Activated CD4-positive, alpha-beta T cell treated with anti-CD3 and anti-CD28 coated beads, Interleukin-10, Interleukin-2, amounts not matched to agents 100 ng/mL and 50 ng/mL, durations not matched to agents 16 hours and 8 hours (primary cell): ENCODE measurements around the gene GLRB.
"Not testable (repeated sequence)": the region's sequence is repeated elsewhere in the genome, so short reads cannot be mapped to it uniquely, and the experiment has no call there.

Source experiments
- DNase-seq: peaks from one replicate; pipeline ENCODE4 v3.0.0-alpha.2; 2020

The GLRB gene

GRCh38 chr4:157141976-157142375 lies 66.0 kb downstream of the GLRB start:
- DNase-seq = no peak

- no peak for DNase-seq
Measured at GRCh38 chr4:157143369-157143768, 67.4 kb downstream of the GLRB start.

- DNase-seq = no peak
Measured at GRCh38 chr4:157151711-157152110, 75.8 kb downstream of the GLRB start.

GRCh38 chr4:157165935-157166610 lies 90.1 kb downstream of the GLRB start:
- no peak for DNase-seq

GRCh38 chr4:157170321-157170720 lies 94.4 kb downstream of the GLRB start:
- DNase-seq = no peak

- DNase-seq = no peak
Measured at GRCh38 chr4:157172011-157172410, 96.1 kb downstream of the GLRB start.

GRCh38 chr4:157180268-157180667 lies 104.3 kb downstream of the GLRB start:
- DNase-seq = not testable (repeated sequence)

GRCh38 chr4:157184300-157184699 lies 108.3 kb downstream of the GLRB start:
- no peak for DNase-seq

GRCh38 chr4:157185363-157185762 lies 109.4 kb downstream of the GLRB start:
- no peak for DNase-seq

- no peak for DNase-seq
Measured at GRCh38 chr4:157195374-157195773, 119.4 kb downstream of the GLRB start.

GRCh38 chr4:157196046-157196445 lies 120.1 kb downstream of the GLRB start:
- no peak for DNase-seq

- DNase-seq = peak; percentile 7
Measured at GRCh38 chr4:157204634-157205244, 128.8 kb downstream of the GLRB start.

GRCh38 chr4:157217708-157218107 lies 141.8 kb downstream of the GLRB start:
- DNase-seq = peak; percentile 1

- DNase-seq = no peak
Measured at GRCh38 chr4:157219711-157220370, 143.9 kb downstream of the GLRB start.

- peak; percentile 8 for DNase-seq
Measured at GRCh38 chr4:157220371-157220881, 144.5 kb downstream of the GLRB start, which contains the start of gene GRIA2. TSS of gene GRIA2 (plus strand) at chr4:157220728. CDS start at chr4:157221043, 315 bp downstream.

- no peak for DNase-seq
Measured at GRCh38 chr4:157221426-157221894, 145.5 kb downstream of the GLRB start.
